Colon (tissue), 2 donors: ENCODE data around the gene PPP1R1A.

Experiments used
- FAIRE-seq: peaks from 2 replicates; lab custom pipeline; 2012; peaks lifted over from hg19 to GRCh38; lab: Jason Lieb, UNC
- donor health status: control.
- donor health status: control.

PPP1R1A gene

GRCh38 chr12:54603173-54603814 lies 14.8 kb upstream of the PPP1R1A start:
- FAIRE-seq, result no peak

- no peak for FAIRE-seq
These were observed 14.2 kb upstream of the PPP1R1A start for GRCh38 chr12:54602661-54603060.

- FAIRE-seq, result no peak
These were observed 13.4 kb upstream of the PPP1R1A start for GRCh38 chr12:54601841-54602240.

- FAIRE-seq, result no peak
These were observed 10.5 kb upstream of the PPP1R1A start for GRCh38 chr12:54598970-54599369.

GRCh38 chr12:54596526-54596946 lies 8.1 kb upstream of the PPP1R1A start:
- no peak for FAIRE-seq

GRCh38 chr12:54595471-54595870 lies 7.0 kb upstream of the PPP1R1A start:
- FAIRE-seq, result no peak

GRCh38 chr12:54593725-54594124 lies 5.3 kb upstream of the PPP1R1A start:
- no peak for FAIRE-seq

- FAIRE-seq, result no peak
These were observed 4.7 kb upstream of the PPP1R1A start for GRCh38 chr12:54593135-54593534.

GRCh38 chr12:54592316-54592715 lies 3.9 kb upstream of the PPP1R1A start:
- FAIRE-seq, result no peak

- FAIRE-seq, result no peak
These were observed 2.6 kb upstream of the PPP1R1A start for GRCh38 chr12:54590978-54591591.

- FAIRE-seq, result no peak
These were observed 1.5 kb upstream of the PPP1R1A start for GRCh38 chr12:54589964-54590363.

GRCh38 chr12:54588890-54589267 lies 420 bp upstream of the PPP1R1A start:
- no peak for FAIRE-seq

GRCh38 chr12:54587315-54587873 lies 1.1 kb downstream of the PPP1R1A start:
- FAIRE-seq, result no peak

- no peak for FAIRE-seq
These were observed 1.8 kb downstream of the PPP1R1A start for GRCh38 chr12:54586620-54587019.

- no peak for FAIRE-seq
These were observed 3.2 kb downstream of the PPP1R1A start for GRCh38 chr12:54585243-54585642.

- FAIRE-seq, result no peak
These were observed 4.3 kb downstream of the PPP1R1A start for GRCh38 chr12:54584128-54584527.

GRCh38 chr12:54583726-54584125 lies 4.7 kb downstream of the PPP1R1A start:
- FAIRE-seq, result no peak

GRCh38 chr12:54581412-54581811 lies 7.0 kb downstream of the PPP1R1A start:
- no peak for FAIRE-seq

- FAIRE-seq, result no peak
These were observed 8.6 kb downstream of the PPP1R1A start for GRCh38 chr12:54579696-54580333.

GRCh38 chr12:54579258-54579657 lies 9.2 kb downstream of the PPP1R1A start:
- no peak for FAIRE-seq

GRCh38 chr12:54578778-54579177 lies 9.7 kb downstream of the PPP1R1A start:
- FAIRE-seq, result no peak

- no peak for FAIRE-seq
These were observed 15.6 kb downstream of the PPP1R1A start for GRCh38 chr12:54572881-54573280.
